GM12878 (cell line): ENCODE measurements around the gene IL3RA. TPM values are rescaled to one million over a fixed set of nuclear protein-coding genes. Genes with fewer than 3 reads are reported as not detected.
"Not testable (repeated sequence)": the region's sequence is repeated elsewhere in the genome, so short reads cannot be mapped to it uniquely, and the experiment has no call there.

Experiments used
- ATAC-seq: fragments of 200-7000 bp; cut with Tn5 transposase; 3 replicates; pipeline ENCODE4 v1.9.1; 2020; ENCODE audit warnings: mild to moderate bottlenecking, moderate library complexity
- BruUV-seq: library from RNA; stranded (reverse); fragments of 400-500 nt; replicated peaks from 2 replicates; lab custom pipeline; 2021; lab: Mats Ljungman, UMichigan
- CTCF ChIA-PET: fragments of 300-600 bp; sonication (Branson Sonifier 250); formaldehyde crosslinking; extraction: SDS; loops from one replicate; lab custom pipeline; 2021; ENCODE audit warnings: inconsistent platforms; lab: Yijun Ruan, JAX
- POLR2A ChIA-PET: fragments of 350-600 bp; formaldehyde crosslinking; extraction: SDS; loops from one replicate; lab custom pipeline; 2021; ENCODE audit warnings: inconsistent platforms; lab: Charles Lee
- RAD21 ChIA-PET: fragments of 300-600 bp; sonication (Branson Sonifier 250); formaldehyde crosslinking; loops from one replicate; lab custom pipeline; 2023; ENCODE audit warnings: antibody characterized with exemption; ENCODE audit not compliant: unreplicated experiment; lab: Charles Lee
- SMC1A ChIA-PET: fragments of 300-600 bp; sonication (Branson Sonifier 250); formaldehyde crosslinking; loops from one replicate; lab custom pipeline; 2023; ENCODE audit not compliant: unreplicated experiment, uncharacterized antibody; lab: Charles Lee
- DNase-seq: peaks from one replicate; pipeline ENCODE4 v3.0.0-alpha.2; 2011; ENCODE audit warnings: low read depth, low spot score
- FAIRE-seq: peaks from 3 replicates; lab custom pipeline; 2011; peaks lifted over from hg19 to GRCh38; lab: Jason Lieb, UNC
- H2AFZ ChIP-seq: 2 replicates; pipeline ENCODE4 v1.6.0; 2011; ENCODE audit warnings: low read depth, low read length, control low read depth; ENCODE audit not compliant: control insufficient read depth
- H3K27ac ChIP-seq: 2 replicates; pipeline ENCODE4 v1.5.1; 2011; ENCODE audit warnings: control low read depth; ENCODE audit not compliant: control insufficient read depth, insufficient read depth
- H3K27me3 ChIP-seq, 2 experiments: replicated peaks in 1 of 2; 2 replicates each; pipeline versions ENCODE4 v1.6.0 to v1.6.1; 2011; ENCODE audit warnings: low read length in 1 of 2; ENCODE audit not compliant: control insufficient read depth in 2 of 2, insufficient read depth in 2 of 2
- H3K36me3 ChIP-seq, 2 experiments: 2 replicates each; pipeline ENCODE4 v1.5.1; 2011; ENCODE audit warnings: low read length in 1 of 2; ENCODE audit not compliant: control insufficient read depth in 2 of 2, insufficient read depth in 2 of 2
- H3K4me1 ChIP-seq: 2 replicates; pipeline ENCODE4 v1.6.1; 2011; ENCODE audit warnings: mild to moderate bottlenecking, low read length, moderate library complexity, mixed read lengths; ENCODE audit not compliant: control insufficient read depth, insufficient read depth
- H3K4me2 ChIP-seq: 2 replicates; pipeline ENCODE4 v1.6.0; 2011; ENCODE audit warnings: control low read depth; ENCODE audit not compliant: control insufficient read depth, insufficient read depth
- H3K4me3 ChIP-seq: fragments of 200-600 bp; sonication (generic); 2 replicates; pipeline ENCODE4 v1.5.1; 2016
- H3K79me2 ChIP-seq: 2 replicates; pipeline ENCODE4 v1.6.0; 2011; ENCODE audit warnings: low read length; ENCODE audit not compliant: control insufficient read depth, insufficient read depth
- H3K9ac ChIP-seq: 2 replicates; pipeline ENCODE4 v1.8.0; 2011; ENCODE audit warnings: low read length, control low read depth, mixed read lengths; ENCODE audit not compliant: control insufficient read depth, insufficient read depth
- H3K9me3 ChIP-seq: replicated peaks from 3 replicates; pipeline ENCODE4 v1.5.1; 2011; ENCODE audit warnings: mild to moderate bottlenecking, low read length; ENCODE audit not compliant: control insufficient read depth, insufficient read depth
- H4K20me1 ChIP-seq: 2 replicates; pipeline ENCODE4 v1.6.0; 2011; ENCODE audit not compliant: control insufficient read depth, insufficient read depth
- CHD4 ChIP-seq: fragments of 200-600 bp; sonication (generic); IDR thresholded peaks from 2 replicates; pipeline ENCODE4 v1.6.1; 2016; ENCODE audit warnings: mild to moderate bottlenecking
- EGR1 ChIP-seq, 2 experiments: IDR thresholded peaks; 1 replicate in 1 of 2; 2 replicates in 1 of 2; pipeline ENCODE4 v1.6.1; 2011 to 2012; ENCODE audit warnings: low read depth in 2 of 2, low read length in 2 of 2, borderline replicate concordance in 1 of 2, mild to moderate bottlenecking in 1 of 2, moderate library complexity in 1 of 2
- EZH2 ChIP-seq: IDR thresholded peaks from 2 replicates; pipeline ENCODE4 v1.6.1; 2012; ENCODE audit warnings: low read depth, mild to moderate bottlenecking, control low read depth, inconsistent platforms, low read length, borderline replicate concordance; ENCODE audit not compliant: control insufficient read depth
- NBN ChIP-seq: fragments of 450-650 bp; IDR thresholded peaks from 2 replicates; pipeline ENCODE4 v1.6.1; 2016
- SMAD1 ChIP-seq: fragments of 450-650 bp; IDR thresholded peaks from 2 replicates; pipeline ENCODE4 v1.6.1; 2018; ENCODE audit warnings: mild to moderate bottlenecking, low read depth; ENCODE audit not compliant: partially characterized antibody
- TARDBP ChIP-seq: IDR thresholded peaks from 2 replicates; pipeline ENCODE4 v1.6.1; 2016; ENCODE audit warnings: borderline replicate concordance
- YY1 ChIP-seq: IDR thresholded peaks from 2 replicates; pipeline ENCODE4 v1.6.1; 2011; ENCODE audit warnings: low read depth, mild to moderate bottlenecking, low read length
- ZNF24 ChIP-seq: fragments of 450-650 bp; IDR thresholded peaks from 2 replicates; pipeline ENCODE4 v1.6.1; 2017; ENCODE audit warnings: antibody characterized with exemption, mild to moderate bottlenecking
- WGBS: methylation state at CpG from one replicate; pipeline ENCODE4 v1.1.6; 2016; ENCODE audit warnings: low lambda C conversion rate; ENCODE audit not compliant: insufficient replicate concordance, insufficient coverage; ENCODE audit errors: missing lambda C conversion rate; 5-methylcytosine and 5-hydroxymethylcytosine counted together
- in situ Hi-C: fragments of 300-500 bp; cut with MboI; formaldehyde crosslinking; loops from 9 replicates; pipeline ENCODE4 v1.14.3; 2018; ENCODE audit warnings: mixed read lengths
- intact Hi-C: fragments of 100-400 bp; cut with micrococcal nuclease; formaldehyde crosslinking; loops from one replicate; pipeline ENCODE4 v1.14.2; 2022; ENCODE audit not compliant: unreplicated experiment
- polyA plus RNA-seq, 11 experiments: library from polyadenylated mRNA; depleted of rRNA in 4 of 11; unstranded in 6 of 11; stranded (reverse) in 5 of 11; fragments of >200 nt; fragmentation: Nextera tagmentation in 4 of 11; fragmentation: Illumina TruSeq in 1 of 11; extraction: Ambion mirVana in 4 of 11; extraction: Trizol in 1 of 11; gene quantifications; 1 replicate in 1 of 11; 2 replicates in 10 of 11; pipeline versions ENCODE4 v1.2.1 to v1.2.3, GENCODE V29; 2011 to 2016; ENCODE audit warnings: inconsistent platforms in 2 of 11, missing spikeins in 2 of 11, low read depth in 1 of 11
- total RNA-seq, 4 experiments: library from RNA; depleted of rRNA in 3 of 4; stranded (reverse); fragments of >200 nt in 3 of 4; fragmentation: Illumina TruSeq in 1 of 4; extraction: Trizol in 1 of 4; gene quantifications; 2 replicates each; pipeline versions ENCODE4 v1.2.1 to v1.2.3, GENCODE V29; 2013 to 2021

The IL3RA gene
- total and polyA plus RNA-seq, 10 of the 15 experiments (the other 5 are each of a cell fraction or from before 2014, with no cell fraction given), result 2.1 to 31.1 (median 17.9) TPM

DNA sequence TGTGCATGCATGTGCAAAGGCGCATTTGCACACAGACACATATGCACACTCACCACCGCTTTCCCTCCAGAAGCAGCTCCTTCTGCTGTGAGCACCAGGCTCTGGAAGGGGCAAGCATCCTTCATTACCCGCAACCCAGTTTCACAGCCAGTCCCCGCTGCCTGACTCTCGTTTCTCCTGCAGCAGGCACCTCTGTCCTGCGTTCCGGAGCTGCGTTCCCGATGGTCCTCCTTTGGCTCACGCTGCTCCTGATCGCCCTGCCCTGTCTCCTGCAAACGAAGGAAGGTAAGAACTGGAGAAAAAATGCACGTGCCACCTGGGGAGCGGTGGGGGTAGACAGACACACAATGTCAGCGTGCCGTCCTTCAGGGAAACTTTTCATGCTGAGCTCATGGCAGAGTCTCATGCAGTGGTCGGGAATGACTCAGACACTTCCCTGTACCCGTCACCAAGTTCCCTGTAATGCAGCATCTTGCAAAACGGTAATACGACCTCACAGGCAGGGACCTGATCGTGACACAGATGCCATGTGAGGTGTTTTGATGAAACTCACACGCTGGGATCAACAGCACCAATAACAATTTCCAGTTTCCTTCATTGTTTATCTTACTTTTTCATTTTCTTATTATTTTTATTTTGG is 5.1 kb downstream of the IL3RA start:
- no peaks in the 10 kb centered on the region for H3K27me3 ChIP-seq
- ATAC-seq (no peak), FAIRE-seq (no peak), DNase-seq (no peak)
- H3K4me1 ChIP-seq, result no peaks in the 10 kb centered on the region
- BruUV-seq, result no TSS peak
- ChIA-PET RAD21 (no interaction called here), POLR2A (no interaction called here), CTCF (no interaction called here), SMC1A (no interaction called here)
- intact Hi-C loops (no loop called here), in situ Hi-C loops (no loop called here)
- H3K36me3 ChIP-seq, result peaks cover 0 to 3% of the 10 kb centered on the region in 2 experiments; a peak in 2 of 4 replicates
- no peak overlapping the region for H3K4me2 ChIP-seq
- peaks cover 6% of the 10 kb centered on the region for H3K79me2 ChIP-seq
- H2AFZ ChIP-seq, result no peak overlapping the region
- WGBS, result 81% methylated on average over 22 of the region's 22 CpGs
- no peak overlapping the region for H3K9ac ChIP-seq
- H3K4me3 ChIP-seq, result no peak overlapping the region
- no peak overlapping the region for H3K27ac ChIP-seq
- TF ChIP-seq YY1 (no peak), SMAD1 (no peak), TARDBP (no peak), CHD4 (no peak), EGR1 (IDR thresholded peaks at IDR 0.05; ENCODE audit: borderline replicate concordance in 1 of 2, low read depth in 2 of 2, low read length in 2 of 2) (no peak), EZH2 (no peak), NBN (no peak), ZNF24 (no peak)
- peaks cover 15% of the 10 kb centered on the region; the same call in 2 of the 3 replicates for H3K9me3 ChIP-seq
- no peaks in the 10 kb centered on the region for H4K20me1 ChIP-seq

DNA sequence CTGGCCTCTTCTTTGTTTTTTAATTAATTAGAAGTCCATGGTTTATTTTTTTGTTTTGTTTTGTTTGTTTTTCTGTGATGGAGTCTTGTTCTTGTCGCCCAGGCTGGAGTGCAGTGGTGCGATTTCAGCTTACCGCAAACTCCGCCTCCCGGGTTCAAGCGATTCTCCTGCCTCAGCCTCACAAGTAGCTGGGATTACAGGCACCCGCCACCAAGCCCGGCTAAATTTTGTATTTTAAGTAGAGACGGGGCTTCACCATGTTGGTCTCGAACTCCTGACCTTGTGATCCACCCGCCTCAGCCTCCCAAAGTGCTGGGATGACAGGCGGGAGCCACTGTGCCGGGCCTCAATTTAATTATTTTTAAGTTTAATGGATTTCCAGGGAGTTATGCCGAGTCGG is 13.0 kb downstream of the IL3RA start:
- SMC1A ChIA-PET, FAIRE-seq, H3K27me3 ChIP-seq, H3K9ac ChIP-seq, ATAC-seq, CTCF ChIA-PET, H3K4me2 ChIP-seq, H3K79me2 ChIP-seq, H4K20me1 ChIP-seq, H3K36me3 ChIP-seq, in situ Hi-C loops, H3K9me3 ChIP-seq, H3K4me1 ChIP-seq, H3K4me3 ChIP-seq, DNase-seq, H3K27ac ChIP-seq, H2AFZ ChIP-seq, POLR2A ChIA-PET, BruUV-seq, intact Hi-C loops, RAD21 ChIA-PET: not testable (repeated sequence)
- 90% methylated on average over 15 of the region's 15 CpGs for WGBS
